HepG2 (cell line): ENCODE measurements around the gene KATNBL1. TPM values are rescaled to one million over a fixed set of nuclear protein-coding genes. Genes with fewer than 3 reads are reported as not detected.

Source experiments
- ATAC-seq: fragments of 200-7000 bp; cut with Tn5 transposase; 3 replicates; pipeline ENCODE4 v1.9.1; 2020; ENCODE audit warnings: mild to moderate bottlenecking, moderate library complexity
- BruUV-seq: library from RNA; stranded (reverse); fragments of 400-500 nt; replicated peaks from 2 replicates; lab custom pipeline; 2021; lab: Mats Ljungman, UMichigan
- CTCF ChIA-PET: fragments of 300-600 bp; formaldehyde crosslinking; extraction: SDS; loops from one replicate; lab custom pipeline; 2021; ENCODE audit warnings: low total read pairs, inconsistent platforms, low intra/inter-chr PET ratio; lab: Yijun Ruan, JAX
- POLR2A ChIA-PET: fragments of 350-600 bp; sonication (Branson Sonifier 250); formaldehyde crosslinking; loops from one replicate; lab custom pipeline; 2020; ENCODE audit warnings: antibody characterized with exemption, inconsistent platforms; lab: Yijun Ruan, JAX
- DNase-seq: peaks from one replicate; pipeline ENCODE4 v3.0.0-alpha.2; 2015; ENCODE audit warnings: low spot score
- FAIRE-seq: peaks from 3 replicates; lab custom pipeline; 2011; peaks lifted over from hg19 to GRCh38; lab: Jason Lieb, UNC
- H2AFZ ChIP-seq: one replicate; pipeline ENCODE4 v1.6.1; 2011; ENCODE audit warnings: low read length, inconsistent platforms
- H3K27ac ChIP-seq: fragments of 300-600 bp; 3 replicates; pipeline ENCODE4 v1.8.0; 2011; ENCODE audit warnings: mixed run types, mild to moderate bottlenecking, mixed read lengths, low read length, inconsistent platforms; ENCODE audit not compliant: insufficient read depth; ENCODE audit errors: extremely low read length
- H3K27me3 ChIP-seq, 2 experiments: fragments of 200-600 bp in 1 of 2; 2 replicates in 1 of 2; 3 replicates in 1 of 2; pipeline versions ENCODE4 v1.6.0 to v1.8.0; 2011; ENCODE audit warnings: low read length in 2 of 2, mild to moderate bottlenecking in 2 of 2, moderate library complexity in 2 of 2, inconsistent platforms in 1 of 2; ENCODE audit not compliant: insufficient read depth in 2 of 2, control insufficient read depth in 1 of 2
- H3K36me3 ChIP-seq, 2 experiments: fragments of 200-600 bp in 1 of 2; replicated peaks in 1 of 2; 2 replicates in 1 of 2; 3 replicates in 1 of 2; pipeline versions ENCODE4 v1.5.1 to v1.8.0; 2011; ENCODE audit warnings: low read length in 2 of 2, inconsistent platforms in 1 of 2; ENCODE audit not compliant: insufficient read depth in 2 of 2, control insufficient read depth in 1 of 2
- H3K4me1 ChIP-seq: 2 replicates; pipeline ENCODE4 v1.5.1; 2012; ENCODE audit warnings: low read length, inconsistent platforms; ENCODE audit not compliant: insufficient read depth
- H3K4me2 ChIP-seq: 2 replicates; pipeline ENCODE4 v1.6.0; 2011; ENCODE audit warnings: low read depth, low read length, inconsistent platforms
- H3K4me3 ChIP-seq, 3 experiments: fragments of 200-600 bp in 1 of 3; sonication (generic), shearing (Covaris generic) in 1 of 3; replicated peaks in 1 of 3; 2 replicates each; pipeline ENCODE4 v1.5.1; 2011 to 2016; ENCODE audit warnings: low read length in 3 of 3, inconsistent platforms in 2 of 3, low read depth in 2 of 3, mild to moderate bottlenecking in 2 of 3, control low read depth in 1 of 3, mixed read lengths in 1 of 3; ENCODE audit not compliant: insufficient read depth in 1 of 3
- H3K79me2 ChIP-seq: one replicate; pipeline ENCODE4 v1.6.1; 2011; ENCODE audit warnings: low read length, inconsistent platforms; ENCODE audit not compliant: insufficient read depth
- H3K9ac ChIP-seq: 2 replicates; pipeline ENCODE4 v1.6.0; 2011; ENCODE audit warnings: mild to moderate bottlenecking, low read depth, low read length, inconsistent platforms; ENCODE audit not compliant: insufficient read depth
- H3K9me3 ChIP-seq: 2 replicates; pipeline ENCODE4 v1.5.1; 2012; ENCODE audit warnings: mild to moderate bottlenecking, low read length
- H4K20me1 ChIP-seq: 2 replicates; pipeline ENCODE4 v1.6.0; 2011; ENCODE audit warnings: inconsistent platforms, mild to moderate bottlenecking, low read length, moderate library complexity; ENCODE audit not compliant: insufficient read depth
- CHD4 ChIP-seq: fragments of 200-600 bp; sonication (generic); IDR thresholded peaks from 2 replicates; pipeline ENCODE4 v1.7.0; 2017; ENCODE audit warnings: mild to moderate bottlenecking, low read length, borderline replicate concordance
- GTF3A ChIP-seq: sonication (generic); formaldehyde crosslinking; conservative IDR thresholded peaks from 2 replicates; pipeline ENCODE4 v1.4.0; 2020; ENCODE audit warnings: mild to moderate bottlenecking, missing genetic modification reagents
- HNRNPH1 ChIP-seq: fragments of 200-400 bp; formaldehyde crosslinking; optimal IDR thresholded peaks from 2 replicates; pipeline ENCODE3; 2017; ENCODE audit warnings: mild to moderate bottlenecking, low read depth, low read length
- HOXA5 ChIP-seq: sonication (generic); formaldehyde crosslinking; IDR thresholded peaks from 2 replicates; pipeline ENCODE4 v1.4.0; 2020; ENCODE audit warnings: missing genetic modification reagents
- LCORL ChIP-seq, 2 experiments: fragments of 450-650 bp in 1 of 2; sonication (generic) in 1 of 2; formaldehyde crosslinking in 1 of 2; IDR thresholded peaks; 2 replicates each; pipeline versions ENCODE4 v1.5.0 to v1.6.1; 2017 to 2020; ENCODE audit warnings: antibody characterized with exemption in 1 of 2, missing genetic modification reagents in 1 of 2
- SATB2 ChIP-seq: sonication (generic); formaldehyde crosslinking; IDR thresholded peaks from 2 replicates; pipeline ENCODE4 v1.5.0; 2020; ENCODE audit warnings: missing genetic modification reagents
- SMAD3 ChIP-seq: sonication (generic); formaldehyde crosslinking; IDR thresholded peaks from 2 replicates; pipeline ENCODE4 v1.4.0; 2020; ENCODE audit warnings: missing genetic modification reagents
- SMC3 ChIP-seq: IDR thresholded peaks from 2 replicates; pipeline ENCODE4 v1.6.1; 2011; ENCODE audit warnings: low read length, improper control_type of control experiment
- SP140L ChIP-seq: sonication (generic); formaldehyde crosslinking; IDR thresholded peaks from 2 replicates; pipeline ENCODE4 v1.4.0; 2020; ENCODE audit warnings: missing genetic modification reagents, borderline replicate concordance
- ZMYM4 ChIP-seq: sonication (generic); formaldehyde crosslinking; IDR thresholded peaks from 2 replicates; pipeline ENCODE4 v1.8.1; 2023; ENCODE audit warnings: mild to moderate bottlenecking, missing genetic modification reagents
- ZNF33A ChIP-seq: sonication (generic); formaldehyde crosslinking; IDR thresholded peaks from 2 replicates; pipeline ENCODE4 v1.5.1; 2020; ENCODE audit warnings: missing genetic modification reagents, mild to moderate bottlenecking, moderate library complexity, borderline replicate concordance
- ZNF546 ChIP-seq: sonication (generic); formaldehyde crosslinking; conservative IDR thresholded peaks from 2 replicates; pipeline ENCODE4 v1.8.1; 2023; ENCODE audit warnings: mild to moderate bottlenecking, missing genetic modification reagents
- ZNF563 ChIP-seq: sonication (generic); formaldehyde crosslinking; IDR thresholded peaks from 2 replicates; pipeline ENCODE4 v1.8.0; 2022; ENCODE audit warnings: mild to moderate bottlenecking, moderate library complexity, missing genetic modification reagents
- ZSCAN25 ChIP-seq: sonication (generic); formaldehyde crosslinking; IDR thresholded peaks from 2 replicates; pipeline ENCODE4 v1.8.0; 2022; ENCODE audit warnings: mild to moderate bottlenecking, missing genetic modification reagents
- whole genome bisulfite sequencing: methylation state at CpG from one replicate; pipeline ENCODE4 v1.1.6; 2017; ENCODE audit warnings: low lambda C conversion rate; 5-methylcytosine and 5-hydroxymethylcytosine counted together
- in situ Hi-C: cut with HindIII; loops from 2 replicates; pipeline ENCODE4 v1.10.0; 2017; ENCODE audit warnings: low pct_unique_long_range_greater_than_20kb; ENCODE audit not compliant: extremely low pct_ligation_motif_present
- intact Hi-C: fragments of 100-400 bp; cut with micrococcal nuclease; formaldehyde crosslinking; loops from one replicate; pipeline ENCODE4 v1.10.0; 2022; ENCODE audit not compliant: unreplicated experiment
- polyA plus RNA-seq, 8 experiments: library from polyadenylated mRNA; depleted of rRNA in 3 of 8; stranded (reverse) in 7 of 8; unstranded in 1 of 8; fragments of >200 nt; fragmentation: Illumina TruSeq in 4 of 8; extraction: Trizol in 4 of 8; gene quantifications; 2 replicates each; pipeline versions ENCODE4 v1.2.1 to v1.2.3, GENCODE V29; 2011 to 2016; ENCODE audit warnings: low read depth in 4 of 8, missing spikeins in 1 of 8, mixed read lengths in 1 of 8; ENCODE audit not compliant: insufficient read depth in 1 of 8
- total RNA-seq, 5 experiments: library from RNA; depleted of rRNA; stranded (reverse); fragments of >200 nt; fragmentation: Illumina TruSeq; extraction: Trizol; gene quantifications; 2 replicates each; pipeline ENCODE4 v1.2.3, GENCODE V29; 2016; ENCODE audit warnings: low read depth in 1 of 5
- TF ChIP-seq, protein P1 (sequence below): sonication (generic); formaldehyde crosslinking; IDR thresholded peaks from 2 replicates; pipeline ENCODE4 v1.8.0; 2023; ENCODE audit warnings: mild to moderate bottlenecking, missing genetic modification reagents
- TF ChIP-seq, protein P2 (sequence below): sonication (generic); formaldehyde crosslinking; IDR thresholded peaks from 2 replicates; pipeline ENCODE4 v1.8.0; 2022; ENCODE audit warnings: missing genetic modification reagents, mild to moderate bottlenecking, borderline replicate concordance
- TF ChIP-seq, protein P3 (sequence below): sonication (generic); formaldehyde crosslinking; IDR thresholded peaks from 2 replicates; pipeline ENCODE4 v1.9.0; 2021; ENCODE audit warnings: missing genetic modification reagents, borderline replicate concordance
- TF ChIP-seq, protein P4 (sequence below): sonication (generic); formaldehyde crosslinking; IDR thresholded peaks from 2 replicates; pipeline ENCODE4 v1.8.0; 2022; ENCODE audit warnings: missing genetic modification reagents, mild to moderate bottlenecking, moderate library complexity, borderline replicate concordance

The KATNBL1 gene
- total and polyA plus RNA-seq, 2 of the 13 experiments (the other 11 are each of a cell fraction or from before 2014, with no cell fraction given): 23.4 to 42.8 TPM

DNA sequence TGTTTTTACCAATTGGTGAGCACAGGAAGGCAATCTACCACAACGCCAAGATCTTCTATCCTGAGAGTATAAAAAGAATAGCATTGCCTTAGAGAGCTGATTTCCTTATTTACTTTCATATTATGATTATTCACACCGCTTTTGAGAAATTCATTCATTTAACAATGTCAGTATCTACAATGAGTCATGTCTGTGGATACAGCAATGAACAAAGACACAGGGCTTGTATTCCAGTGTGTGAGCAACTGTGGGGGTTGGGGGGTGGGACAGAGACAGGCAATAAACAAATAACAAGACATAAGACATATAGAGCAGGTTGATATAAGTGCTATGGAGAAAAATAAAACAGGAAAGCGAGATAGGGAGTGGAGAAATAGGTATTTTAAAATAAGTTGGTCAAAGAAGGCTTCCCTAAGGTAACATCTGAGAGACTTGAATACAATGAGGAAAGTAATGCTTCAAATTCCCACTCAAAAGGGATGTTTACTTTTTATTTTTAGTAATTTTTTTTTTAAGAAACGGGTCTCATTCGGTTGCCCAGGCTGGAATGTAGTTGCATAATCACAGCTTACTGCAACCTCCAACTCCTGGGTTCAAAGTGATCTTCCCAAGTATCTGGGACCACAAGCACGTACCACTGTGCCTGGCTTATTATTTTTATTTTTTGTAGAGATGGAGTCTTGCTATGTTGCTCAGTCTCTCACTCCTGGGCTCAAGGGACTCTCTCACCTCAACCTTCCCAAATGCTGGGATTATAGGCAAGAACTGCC, 62.3 kb downstream of the KATNBL1 start:
- FAIRE-seq: no peak
- no peak overlapping the region for H3K9ac ChIP-seq
- H3K4me2 ChIP-seq: no peak overlapping the region
- in situ Hi-C loops: no loop called here
- no peak overlapping the region for H3K4me3 ChIP-seq
- WGBS: 73% methylated on average over 6 of the region's 6 CpGs
- no peak for ATAC-seq
- H3K36me3 ChIP-seq: peaks cover 5 to 31% of the 10 kb centered on the region in 2 experiments; a peak in 3 of 5 replicates
- H3K27me3 ChIP-seq: no peaks in the 10 kb centered on the region
- no peaks in the 10 kb centered on the region for H3K9me3 ChIP-seq
- no peaks in the 10 kb centered on the region for H4K20me1 ChIP-seq
- no peak overlapping the region for H3K27ac ChIP-seq
- H3K4me1 ChIP-seq: no peaks in the 10 kb centered on the region
- H2AFZ ChIP-seq: no peak overlapping the region
- ChIA-PET POLR2A (no interaction called here), CTCF (no interaction called here)
- intact Hi-C loops: no loop called here
- no peak for DNase-seq
- BruUV-seq: no TSS peak
- H3K79me2 ChIP-seq: no peaks in the 10 kb centered on the region
- no peak for TF ChIP-seq SMAD3
- TF ChIP-seq ZNF563 (CRISPR knock-in tag): no peak
- no peak for TF ChIP-seq ZNF546 (CRISPR knock-in tag)
- TF ChIP-seq SP140L: no peak
- TF ChIP-seq ZSCAN25 (CRISPR knock-in tag): no peak
- TF ChIP-seq, protein P1, sequence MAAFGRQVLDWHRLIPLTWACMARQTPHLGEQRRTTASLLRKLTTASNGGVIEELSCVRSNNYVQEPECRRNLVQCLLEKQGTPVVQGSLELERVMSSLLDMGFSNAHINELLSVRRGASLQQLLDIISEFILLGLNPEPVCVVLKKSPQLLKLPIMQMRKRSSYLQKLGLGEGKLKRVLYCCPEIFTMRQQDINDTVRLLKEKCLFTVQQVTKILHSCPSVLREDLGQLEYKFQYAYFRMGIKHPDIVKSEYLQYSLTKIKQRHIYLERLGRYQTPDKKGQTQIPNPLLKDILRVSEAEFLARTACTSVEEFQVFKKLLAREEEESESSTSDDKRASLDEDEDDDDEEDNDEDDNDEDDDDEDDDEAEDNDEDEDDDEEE (CRISPR knock-in tag): no peak
- TF ChIP-seq, protein P2, sequence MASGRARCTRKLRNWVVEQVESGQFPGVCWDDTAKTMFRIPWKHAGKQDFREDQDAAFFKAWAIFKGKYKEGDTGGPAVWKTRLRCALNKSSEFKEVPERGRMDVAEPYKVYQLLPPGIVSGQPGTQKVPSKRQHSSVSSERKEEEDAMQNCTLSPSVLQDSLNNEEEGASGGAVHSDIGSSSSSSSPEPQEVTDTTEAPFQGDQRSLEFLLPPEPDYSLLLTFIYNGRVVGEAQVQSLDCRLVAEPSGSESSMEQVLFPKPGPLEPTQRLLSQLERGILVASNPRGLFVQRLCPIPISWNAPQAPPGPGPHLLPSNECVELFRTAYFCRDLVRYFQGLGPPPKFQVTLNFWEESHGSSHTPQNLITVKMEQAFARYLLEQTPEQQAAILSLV (CRISPR knock-in tag): no peak
- no peak for TF ChIP-seq LCORL (IDR thresholded peaks at IDR 0.05)
- TF ChIP-seq LCORL (CRISPR knock-in tag; IDR thresholded peaks at IDR 0.05): no peak
- TF ChIP-seq, protein P3, sequence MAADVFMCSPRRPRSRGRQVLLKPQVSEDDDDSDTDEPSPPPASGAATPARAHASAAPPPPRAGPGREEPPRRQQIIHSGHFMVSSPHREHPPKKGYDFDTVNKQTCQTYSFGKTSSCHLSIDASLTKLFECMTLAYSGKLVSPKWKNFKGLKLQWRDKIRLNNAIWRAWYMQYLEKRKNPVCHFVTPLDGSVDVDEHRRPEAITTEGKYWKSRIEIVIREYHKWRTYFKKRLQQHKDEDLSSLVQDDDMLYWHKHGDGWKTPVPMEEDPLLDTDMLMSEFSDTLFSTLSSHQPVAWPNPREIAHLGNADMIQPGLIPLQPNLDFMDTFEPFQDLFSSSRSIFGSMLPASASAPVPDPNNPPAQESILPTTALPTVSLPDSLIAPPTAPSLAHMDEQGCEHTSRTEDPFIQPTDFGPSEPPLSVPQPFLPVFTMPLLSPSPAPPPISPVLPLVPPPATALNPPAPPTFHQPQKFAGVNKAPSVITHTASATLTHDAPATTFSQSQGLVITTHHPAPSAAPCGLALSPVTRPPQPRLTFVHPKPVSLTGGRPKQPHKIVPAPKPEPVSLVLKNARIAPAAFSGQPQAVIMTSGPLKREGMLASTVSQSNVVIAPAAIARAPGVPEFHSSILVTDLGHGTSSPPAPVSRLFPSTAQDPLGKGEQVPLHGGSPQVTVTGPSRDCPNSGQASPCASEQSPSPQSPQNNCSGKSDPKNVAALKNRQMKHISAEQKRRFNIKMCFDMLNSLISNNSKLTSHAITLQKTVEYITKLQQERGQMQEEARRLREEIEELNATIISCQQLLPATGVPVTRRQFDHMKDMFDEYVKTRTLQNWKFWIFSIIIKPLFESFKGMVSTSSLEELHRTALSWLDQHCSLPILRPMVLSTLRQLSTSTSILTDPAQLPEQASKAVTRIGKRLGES (CRISPR knock-in tag): no peak
- TF ChIP-seq ZMYM4 (CRISPR knock-in tag): no peak
- TF ChIP-seq SMC3: no peak
- TF ChIP-seq SATB2 (CRISPR knock-in tag): no peak
- no peak for TF ChIP-seq GTF3A (CRISPR knock-in tag)
- no peak for TF ChIP-seq HNRNPH1
- TF ChIP-seq CHD4: no peak
- TF ChIP-seq, protein P4, sequence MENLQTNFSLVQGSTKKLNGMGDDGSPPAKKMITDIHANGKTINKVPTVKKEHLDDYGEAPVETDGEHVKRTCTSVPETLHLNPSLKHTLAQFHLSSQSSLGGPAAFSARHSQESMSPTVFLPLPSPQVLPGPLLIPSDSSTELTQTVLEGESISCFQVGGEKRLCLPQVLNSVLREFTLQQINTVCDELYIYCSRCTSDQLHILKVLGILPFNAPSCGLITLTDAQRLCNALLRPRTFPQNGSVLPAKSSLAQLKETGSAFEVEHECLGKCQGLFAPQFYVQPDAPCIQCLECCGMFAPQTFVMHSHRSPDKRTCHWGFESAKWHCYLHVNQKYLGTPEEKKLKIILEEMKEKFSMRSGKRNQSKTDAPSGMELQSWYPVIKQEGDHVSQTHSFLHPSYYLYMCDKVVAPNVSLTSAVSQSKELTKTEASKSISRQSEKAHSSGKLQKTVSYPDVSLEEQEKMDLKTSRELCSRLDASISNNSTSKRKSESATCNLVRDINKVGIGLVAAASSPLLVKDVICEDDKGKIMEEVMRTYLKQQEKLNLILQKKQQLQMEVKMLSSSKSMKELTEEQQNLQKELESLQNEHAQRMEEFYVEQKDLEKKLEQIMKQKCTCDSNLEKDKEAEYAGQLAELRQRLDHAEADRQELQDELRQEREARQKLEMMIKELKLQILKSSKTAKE (CRISPR knock-in tag): no peak
- TF ChIP-seq ZNF33A (CRISPR knock-in tag): no peak
- TF ChIP-seq HOXA5 (CRISPR knock-in tag): no peak
